IPS DF 4.7 (cell line): Measurements from ENCODE around the gene FERMT1.
A peak's percentile ranks its signal among the peaks of the same experiment; 100 is the strongest.

Source experiments
- DNase-seq: peaks from one replicate; pipeline ENCODE4 v3.0.0-alpha.2; 2013; ENCODE audit warnings: low spot score; ENCODE audit errors: extremely low read depth

Gene FERMT1

GRCh38 chr20:6122873-6123648, at the start of gene FERMT1:
Gene FERMT1 (minus strand): TSS chr20:6123030. CDS start chr20:6119554, 3,476 bp downstream.
- peak; percentile 28 for DNase-seq

- no peak for DNase-seq
Measured at GRCh38 chr20:6169251-6169650, 46.4 kb upstream of the FERMT1 start.

- DNase-seq: no peak
Measured at GRCh38 chr20:6168204-6168603, 45.4 kb upstream of the FERMT1 start.

GRCh38 chr20:6165346-6165745, 42.5 kb upstream of the FERMT1 start:
- no peak for DNase-seq

GRCh38 chr20:6164421-6165341, 41.9 kb upstream of the FERMT1 start:
- DNase-seq: no peak

GRCh38 chr20:6160736-6161135, 37.9 kb upstream of the FERMT1 start:
- no peak for DNase-seq

- DNase-seq: no peak
Measured at GRCh38 chr20:6157345-6157744, 34.5 kb upstream of the FERMT1 start.

- no peak for DNase-seq
Measured at GRCh38 chr20:6152777-6153176, 29.9 kb upstream of the FERMT1 start.

GRCh38 chr20:6148073-6148472, 25.2 kb upstream of the FERMT1 start:
- DNase-seq: no peak

- DNase-seq: peak; percentile 25
Measured at GRCh38 chr20:6142348-6142993, 19.6 kb upstream of the FERMT1 start.

- DNase-seq: no peak
Measured at GRCh38 chr20:6140947-6141346, 18.1 kb upstream of the FERMT1 start.

- no peak for DNase-seq
Measured at GRCh38 chr20:6135347-6135746, 12.5 kb upstream of the FERMT1 start.

- DNase-seq: no peak
Measured at GRCh38 chr20:6134592-6134991, 11.8 kb upstream of the FERMT1 start.

- no peak for DNase-seq
Measured at GRCh38 chr20:6130045-6130444, 7.2 kb upstream of the FERMT1 start.

- DNase-seq: no peak
Measured at GRCh38 chr20:6127825-6128224, 5.0 kb upstream of the FERMT1 start.

- no peak for DNase-seq
Measured at GRCh38 chr20:6126846-6127245, 4.0 kb upstream of the FERMT1 start.

GRCh38 chr20:6123649-6124014, 802 bp upstream of the FERMT1 start:
- no peak for DNase-seq

GRCh38 chr20:6122111-6122872, 538 bp downstream of the FERMT1 start:
- no peak for DNase-seq

- DNase-seq: no peak
Measured at GRCh38 chr20:6121504-6121903, 1.3 kb downstream of the FERMT1 start.

- no peak for DNase-seq
Measured at GRCh38 chr20:6120491-6120988, 2.3 kb downstream of the FERMT1 start.

GRCh38 chr20:6116758-6117157, 6.1 kb downstream of the FERMT1 start:
- no peak for DNase-seq
